ENCODE results near the gene RBM42.
"Not testable (repeated sequence)": the region's sequence is repeated elsewhere in the genome, so short reads cannot be mapped to it uniquely, and the experiment has no call there.

The RBM42 gene

GRCh38 chr19:35628565-35629331 is at the start of gene RBM42:
TSS of gene RBM42 (plus strand) at chr19:35629036. CDS start at chr19:35629154, 118 bp downstream.
- peak; percentile 95 for DNase-seq

- DNase-seq: no peak
Measured at GRCh38 chr19:35582760-35583159, 46.1 kb upstream of the RBM42 start.

- DNase-seq: no peak
Measured at GRCh38 chr19:35585848-35586247, 43.0 kb upstream of the RBM42 start, which contains the start of gene PMIS2. TSS of gene PMIS2 (plus strand) at chr19:35586173. CDS start at chr19:35586260, 87 bp downstream.

GRCh38 chr19:35587321-35587720 is 41.5 kb upstream of the RBM42 start:
- no peak for DNase-seq

GRCh38 chr19:35590875-35591274 is 38.0 kb upstream of the RBM42 start:
- DNase-seq: no peak

GRCh38 chr19:35592226-35592625 is 36.6 kb upstream of the RBM42 start:
- DNase-seq: no peak

GRCh38 chr19:35595026-35595425 is 33.8 kb upstream of the RBM42 start:
- not testable (repeated sequence) for DNase-seq

- no peak for DNase-seq
Measured at GRCh38 chr19:35595928-35596327, 32.9 kb upstream of the RBM42 start.

GRCh38 chr19:35596366-35596999 is 32.4 kb upstream of the RBM42 start:
- no peak for DNase-seq

- no peak for DNase-seq
Measured at GRCh38 chr19:35601971-35602370, 26.9 kb upstream of the RBM42 start.

GRCh38 chr19:35604436-35604835 is 24.4 kb upstream of the RBM42 start:
- DNase-seq: not testable (repeated sequence)

- not testable (repeated sequence) for DNase-seq
Measured at GRCh38 chr19:35607170-35607569, 21.7 kb upstream of the RBM42 start.

- DNase-seq: no peak
Measured at GRCh38 chr19:35607661-35608060, 21.2 kb upstream of the RBM42 start.

- DNase-seq: no peak
Measured at GRCh38 chr19:35608251-35608650, 20.6 kb upstream of the RBM42 start.

GRCh38 chr19:35609851-35610353 is 18.9 kb upstream of the RBM42 start:
- DNase-seq: no peak

GRCh38 chr19:35612224-35612558 is 16.6 kb upstream of the RBM42 start:
- no peak for DNase-seq

GRCh38 chr19:35612559-35613321 is 16.1 kb upstream of the RBM42 start, which contains the start of gene HAUS5:
TSS of gene HAUS5 (plus strand) at chr19:35612735. CDS start at chr19:35612795, 60 bp downstream.
- peak; percentile 89 for DNase-seq

GRCh38 chr19:35613574-35613973 is 15.3 kb upstream of the RBM42 start:
- no peak for DNase-seq

GRCh38 chr19:35615036-35615435 is 13.8 kb upstream of the RBM42 start:
- DNase-seq: no peak

GRCh38 chr19:35618857-35619256 is 10.0 kb upstream of the RBM42 start:
- no peak for DNase-seq

GRCh38 chr19:35619290-35619923 is 9.4 kb upstream of the RBM42 start:
- no peak for DNase-seq

- DNase-seq: no peak
Measured at GRCh38 chr19:35620001-35620400, 8.8 kb upstream of the RBM42 start.

- DNase-seq: no peak
Measured at GRCh38 chr19:35621708-35622107, 7.1 kb upstream of the RBM42 start.
